ENCODE data around the gene TRIM71.

GRCh38 chr3:32880225-32880624 lies 62.4 kb downstream of the TRIM71 start:
- TF ChIP-seq POLR2A (IDR thresholded peaks at IDR 0.05; ENCODE audit: low read depth, low read length) (no peak), TAF1 (IDR thresholded peaks at IDR 0.05; ENCODE audit: borderline replicate concordance, low read depth, low read length) (no peak)
